ENCODE measurements around the gene PLAC9. TPM values are rescaled to one million over a fixed set of nuclear protein-coding genes. Genes with fewer than 3 reads are reported as not detected.
A peak's percentile ranks its signal among the peaks of the same experiment; 100 is the strongest.

Gene PLAC9
- total and polyA plus RNA-seq, 8 donors: 0.63 to 14.6 (median 3.0) TPM

DNA sequence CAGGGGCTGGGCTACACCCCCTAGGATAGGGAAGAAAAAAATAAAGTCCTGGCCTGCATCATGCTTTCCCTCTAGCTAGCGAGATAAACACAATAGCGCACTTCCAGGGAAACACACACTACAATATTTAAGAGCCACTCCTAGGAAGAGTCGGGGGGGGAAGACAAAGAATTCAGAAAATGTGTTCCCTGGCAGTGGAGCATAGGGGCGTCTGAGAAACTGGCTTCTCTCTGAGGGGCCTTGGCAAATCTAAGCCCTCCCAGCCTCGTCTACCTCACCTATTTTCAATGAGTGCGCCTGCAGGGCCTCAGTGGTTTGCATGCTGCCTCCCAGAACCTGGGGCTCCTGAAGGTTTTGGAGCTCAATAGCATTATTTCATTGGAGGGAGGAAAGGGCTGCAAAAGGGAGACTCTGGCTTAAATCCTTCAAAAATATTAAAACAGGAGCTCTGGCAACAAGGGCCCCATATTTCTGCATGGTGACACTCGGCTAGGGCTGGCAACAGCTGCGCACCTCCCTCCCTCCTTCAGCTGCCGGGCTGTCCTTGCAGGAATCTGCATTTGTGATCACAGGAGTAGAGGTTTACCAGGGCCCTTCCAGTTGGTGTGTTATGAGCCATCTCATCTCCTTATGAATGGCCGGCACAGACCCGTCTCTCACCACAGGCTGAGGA lies 62.0 kb downstream of the PLAC9 start:
- TF ChIP-seq CTCF (IDR thresholded peaks at IDR 0.05): no peak
- Histone ChIP-seq H3K27ac (peak overlapping the region; percentile 98 to 99 (median 98)), H3K4me1 (peaks cover 57 to 81% (median 68%) of the 10 kb centered on the region in 3 donors), H3K9me3 (no peaks in the 10 kb centered on the region), H3K27me3 (no peaks in the 10 kb centered on the region), H3K36me3 (no peaks in the 10 kb centered on the region), H3K4me3 (no peak overlapping the region)
- FAIRE-seq (no peak), DNase-seq (no peak), ATAC-seq (no peak)
- 51 to 53% methylated on average over 11 of the region's 11 CpGs for WGBS, 2 donors
- intact Hi-C loops (cut with DNase I): no loop called here

Other genes with a start within 250 kb of the PLAC9 start
- 1 to 10 TPM; 1.5 to 3.2 (median 2.1) TPM for gene SFTPD, start 183.6 kb upstream of the PLAC9 start, total RNA-seq
- 1 to 10 TPM; 1.7 to 5.9 TPM for gene SFTPD, start 183.6 kb upstream of the PLAC9 start, polyA plus RNA-seq
- 10 to 100 TPM in 3 of 6 donors, 1 to 10 TPM in 3; 6.3 to 13.5 (median 10.3) TPM for gene TMEM254, start 54.1 kb upstream of the PLAC9 start, total RNA-seq
- gene TMEM254, start 54.1 kb upstream of the PLAC9 start, polyA plus RNA-seq: 1 to 10 TPM; 6.9 to 8.6 TPM
- gene ANXA11, start 72.8 kb downstream of the PLAC9 start, total RNA-seq: 100 to 1,000 TPM in 2 of 6 donors, 10 to 100 TPM in 4; 74.0 to 140 (median 91.8) TPM
- 100 to 1,000 TPM; 128 to 193 TPM for gene ANXA11, start 72.8 kb downstream of the PLAC9 start, polyA plus RNA-seq
- gene MAT1A, start 156.9 kb downstream of the PLAC9 start, total RNA-seq: 10 to 100 TPM in 3 of 6 donors, 1 to 10 TPM in 3; 7.0 to 15.6 (median 10.0) TPM
- 1 to 10 TPM; 4.7 to 8.2 TPM for gene MAT1A, start 156.9 kb downstream of the PLAC9 start, polyA plus RNA-seq
- gene DYDC1, start 224.0 kb downstream of the PLAC9 start, total RNA-seq: not detected
- gene DYDC1, start 224.0 kb downstream of the PLAC9 start, polyA plus RNA-seq: not detected
- under 1 TPM in 2 of 6 donors, not detected in 4; 0.32 to 0.44 TPM for gene DYDC2, start 224.1 kb downstream of the PLAC9 start, total RNA-seq
- gene DYDC2, start 224.1 kb downstream of the PLAC9 start, polyA plus RNA-seq: under 1 TPM; 0.05 to 0.15 TPM